ENCODE results near the gene C2CD2.

GRCh38 chr21:41897700-41898099 lies 56.1 kb downstream of the C2CD2 start:
- TF ChIP-seq EP300 (IDR thresholded peaks at IDR 0.05) (no peak), POLR2A (IDR thresholded peaks at IDR 0.05) (no peak)
